ENCODE results near the gene STARD3NL.

STARD3NL gene

GRCh38 chr7:38178004-38178694, at the start of gene STARD3NL:
Gene STARD3NL, plus strand, starts transcription at chr7:38178245. Its CDS starts 29,260 bp downstream, at chr7:38207505.
- Histone ChIP-seq H3K9ac (ENCODE audit: low read length) (peak within 1 kb of the TSS; percentile 78), H3K4me3 (ENCODE audit: low read length) (peak within 1 kb of the TSS; percentile 99), H3K27me3 (ENCODE audit: control insufficient read depth, insufficient read depth, low read length) (no peaks in the 10 kb centered on the region), H3K36me3 (ENCODE audit: control insufficient read depth, insufficient read depth, low read length) (no peaks in the 10 kb centered on the region), H3K9me3 (ENCODE audit: control insufficient read depth, low read length) (no peaks in the 10 kb centered on the region), H3K4me1 (ENCODE audit: control insufficient read depth, insufficient read depth, low read length) (no peaks in the 10 kb centered on the region)

GRCh38 chr7:38129162-38129561, 48.9 kb upstream of the STARD3NL start:
- Histone ChIP-seq H3K9ac (ENCODE audit: low read length) (no peak overlapping the region), H3K27me3 (ENCODE audit: control insufficient read depth, insufficient read depth, low read length) (no peaks in the 10 kb centered on the region), H3K4me1 (ENCODE audit: control insufficient read depth, insufficient read depth, low read length) (no peaks in the 10 kb centered on the region), H3K9me3 (ENCODE audit: control insufficient read depth, low read length) (no peaks in the 10 kb centered on the region), H3K4me3 (ENCODE audit: low read length) (no peak overlapping the region), H3K36me3 (ENCODE audit: control insufficient read depth, insufficient read depth, low read length) (no peaks in the 10 kb centered on the region)

- no peaks in the 10 kb centered on the region for H3K27me3 ChIP-seq (ENCODE audit: control insufficient read depth, insufficient read depth, low read length)
- no peaks in the 10 kb centered on the region for H3K9me3 ChIP-seq (ENCODE audit: control insufficient read depth, low read length)
- H3K9ac ChIP-seq (ENCODE audit: low read length): no peak overlapping the region
- no peaks in the 10 kb centered on the region for H3K4me1 ChIP-seq (ENCODE audit: control insufficient read depth, insufficient read depth, low read length)
- no peaks in the 10 kb centered on the region for H3K36me3 ChIP-seq (ENCODE audit: control insufficient read depth, insufficient read depth, low read length)
- no peak overlapping the region for H3K4me3 ChIP-seq (ENCODE audit: low read length)
Observed at GRCh38 chr7:38129579-38129978, 48.5 kb upstream of the STARD3NL start.

GRCh38 chr7:38138171-38138570, 39.9 kb upstream of the STARD3NL start:
- Histone ChIP-seq H3K36me3 (ENCODE audit: control insufficient read depth, insufficient read depth, low read length) (no peaks in the 10 kb centered on the region), H3K9ac (ENCODE audit: low read length) (no peak overlapping the region), H3K4me1 (ENCODE audit: control insufficient read depth, insufficient read depth, low read length) (no peaks in the 10 kb centered on the region), H3K4me3 (ENCODE audit: low read length) (no peak overlapping the region), H3K27me3 (ENCODE audit: control insufficient read depth, insufficient read depth, low read length) (no peaks in the 10 kb centered on the region), H3K9me3 (ENCODE audit: control insufficient read depth, low read length) (no peaks in the 10 kb centered on the region)

- H3K36me3 ChIP-seq (ENCODE audit: control insufficient read depth, insufficient read depth, low read length): no peaks in the 10 kb centered on the region
- H3K4me1 ChIP-seq (ENCODE audit: control insufficient read depth, insufficient read depth, low read length): no peaks in the 10 kb centered on the region
- no peaks in the 10 kb centered on the region for H3K27me3 ChIP-seq (ENCODE audit: control insufficient read depth, insufficient read depth, low read length)
- no peak overlapping the region for H3K9ac ChIP-seq (ENCODE audit: low read length)
- no peaks in the 10 kb centered on the region for H3K9me3 ChIP-seq (ENCODE audit: control insufficient read depth, low read length)
- H3K4me3 ChIP-seq (ENCODE audit: low read length): no peak overlapping the region
Observed at GRCh38 chr7:38141187-38141586, 36.9 kb upstream of the STARD3NL start.

GRCh38 chr7:38142736-38143135, 35.3 kb upstream of the STARD3NL start:
- Histone ChIP-seq H3K4me1 (ENCODE audit: control insufficient read depth, insufficient read depth, low read length) (no peaks in the 10 kb centered on the region), H3K9ac (ENCODE audit: low read length) (no peak overlapping the region), H3K9me3 (ENCODE audit: control insufficient read depth, low read length) (no peaks in the 10 kb centered on the region), H3K36me3 (ENCODE audit: control insufficient read depth, insufficient read depth, low read length) (no peaks in the 10 kb centered on the region), H3K4me3 (ENCODE audit: low read length) (no peak overlapping the region), H3K27me3 (ENCODE audit: control insufficient read depth, insufficient read depth, low read length) (no peaks in the 10 kb centered on the region)

- Histone ChIP-seq H3K9me3 (ENCODE audit: control insufficient read depth, low read length) (no peaks in the 10 kb centered on the region), H3K4me3 (ENCODE audit: low read length) (no peak overlapping the region), H3K4me1 (ENCODE audit: control insufficient read depth, insufficient read depth, low read length) (no peaks in the 10 kb centered on the region)
Observed at GRCh38 chr7:38147005-38147404, 31.0 kb upstream of the STARD3NL start.

GRCh38 chr7:38151556-38151955, 26.5 kb upstream of the STARD3NL start:
- H3K9ac ChIP-seq (ENCODE audit: low read length): no peak overlapping the region
- H3K27me3 ChIP-seq (ENCODE audit: control insufficient read depth, insufficient read depth, low read length): no peaks in the 10 kb centered on the region
- no peaks in the 10 kb centered on the region for H3K4me1 ChIP-seq (ENCODE audit: control insufficient read depth, insufficient read depth, low read length)
- no peaks in the 10 kb centered on the region for H3K36me3 ChIP-seq (ENCODE audit: control insufficient read depth, insufficient read depth, low read length)
- no peak overlapping the region for H3K4me3 ChIP-seq (ENCODE audit: low read length)
- H3K9me3 ChIP-seq (ENCODE audit: control insufficient read depth, low read length): no peaks in the 10 kb centered on the region

More at GRCh38 chr7:38147005-38147404, 31.0 kb upstream of the STARD3NL start:
- H3K36me3 ChIP-seq (ENCODE audit: control insufficient read depth, insufficient read depth, low read length): no peaks in the 10 kb centered on the region
- H3K9ac ChIP-seq (ENCODE audit: low read length): no peak overlapping the region
- H3K27me3 ChIP-seq (ENCODE audit: control insufficient read depth, insufficient read depth, low read length): no peaks in the 10 kb centered on the region

GRCh38 chr7:38153515-38153914, 24.5 kb upstream of the STARD3NL start:
- Histone ChIP-seq H3K4me3 (ENCODE audit: low read length) (no peak overlapping the region), H3K27me3 (ENCODE audit: control insufficient read depth, insufficient read depth, low read length) (no peaks in the 10 kb centered on the region), H3K36me3 (ENCODE audit: control insufficient read depth, insufficient read depth, low read length) (no peaks in the 10 kb centered on the region), H3K9me3 (ENCODE audit: control insufficient read depth, low read length) (no peaks in the 10 kb centered on the region), H3K4me1 (ENCODE audit: control insufficient read depth, insufficient read depth, low read length) (no peaks in the 10 kb centered on the region), H3K9ac (ENCODE audit: low read length) (no peak overlapping the region)

GRCh38 chr7:38154278-38154677, 23.8 kb upstream of the STARD3NL start:
- H3K4me3 ChIP-seq (ENCODE audit: low read length): no peak overlapping the region
- H3K27me3 ChIP-seq (ENCODE audit: control insufficient read depth, insufficient read depth, low read length): no peaks in the 10 kb centered on the region
- H3K9me3 ChIP-seq (ENCODE audit: control insufficient read depth, low read length): no peaks in the 10 kb centered on the region
- H3K36me3 ChIP-seq (ENCODE audit: control insufficient read depth, insufficient read depth, low read length): no peaks in the 10 kb centered on the region
- no peaks in the 10 kb centered on the region for H3K4me1 ChIP-seq (ENCODE audit: control insufficient read depth, insufficient read depth, low read length)
- no peak overlapping the region for H3K9ac ChIP-seq (ENCODE audit: low read length)

- no peaks in the 10 kb centered on the region for H3K36me3 ChIP-seq (ENCODE audit: control insufficient read depth, insufficient read depth, low read length)
- H3K9me3 ChIP-seq (ENCODE audit: control insufficient read depth, low read length): no peaks in the 10 kb centered on the region
- H3K4me1 ChIP-seq (ENCODE audit: control insufficient read depth, insufficient read depth, low read length): peaks cover 5% of the 10 kb centered on the region
- H3K4me3 ChIP-seq (ENCODE audit: low read length): no peak overlapping the region
- H3K9ac ChIP-seq (ENCODE audit: low read length): no peak overlapping the region
- no peaks in the 10 kb centered on the region for H3K27me3 ChIP-seq (ENCODE audit: control insufficient read depth, insufficient read depth, low read length)
Observed at GRCh38 chr7:38160003-38160571, 18.0 kb upstream of the STARD3NL start.

GRCh38 chr7:38162036-38162435, 16.0 kb upstream of the STARD3NL start:
- H3K9ac ChIP-seq (ENCODE audit: low read length): no peak overlapping the region
- H3K4me3 ChIP-seq (ENCODE audit: low read length): no peak overlapping the region
- no peaks in the 10 kb centered on the region for H3K9me3 ChIP-seq (ENCODE audit: control insufficient read depth, low read length)
- no peaks in the 10 kb centered on the region for H3K36me3 ChIP-seq (ENCODE audit: control insufficient read depth, insufficient read depth, low read length)
- no peaks in the 10 kb centered on the region for H3K27me3 ChIP-seq (ENCODE audit: control insufficient read depth, insufficient read depth, low read length)
- H3K4me1 ChIP-seq (ENCODE audit: control insufficient read depth, insufficient read depth, low read length): peaks cover 5% of the 10 kb centered on the region
